ENCODE results near the gene PSMC5. TPM values are rescaled to one million over a fixed set of nuclear protein-coding genes. Genes with fewer than 3 reads are reported as not detected.

The PSMC5 gene
- 61.3 and 66.9 TPM in 2 replicates for total RNA-seq

GRCh38 chr17:63827002-63827800 is at the start of gene PSMC5, which contains the start of gene FTSJ3:
Gene PSMC5, plus strand, starts transcription at chr17:63827431. Its CDS starts 60 bp downstream, at chr17:63827491.
Gene FTSJ3, minus strand, starts transcription at chr17:63827663. Its CDS starts 761 bp downstream, at chr17:63826902.

GRCh38 chr17:63842540-63843386 is 15.5 kb downstream of the PSMC5 start, which contains the start of gene SMARCD2:
Gene SMARCD2, minus strand, starts transcription at chr17:63842685. Its CDS starts 11 bp downstream, at chr17:63842674.

GRCh38 chr17:63873577-63873976 is 46.3 kb downstream of the PSMC5 start, which contains the start of gene CSH2:
Gene CSH2, minus strand, starts transcription at chr17:63873677. Its CDS starts 63 bp downstream, at chr17:63873614.

Other genes starting within 250 kb of the PSMC5 start
- 28.8 and 32.6 TPM in 2 replicates for gene TACO1, start 226.5 kb upstream of the PSMC5 start, total RNA-seq
- gene MAP3K3, start 205.0 kb upstream of the PSMC5 start, total RNA-seq: 23.7 and 27.4 TPM in 2 replicates
- 5.5 and 8.0 TPM in 2 replicates for gene LIMD2, start 127.3 kb upstream of the PSMC5 start, total RNA-seq
- gene STRADA, start 85.6 kb upstream of the PSMC5 start, total RNA-seq: 22.5 and 32.9 TPM in 2 replicates
- gene CCDC47, start 53.8 kb upstream of the PSMC5 start, total RNA-seq: 25.5 and 31.1 TPM in 2 replicates
- gene DDX42, start 53.3 kb upstream of the PSMC5 start, total RNA-seq: 35.5 and 39.2 TPM in 2 replicates
- 43.4 and 70.3 TPM in 2 replicates for gene FTSJ3, start 232 bp downstream of the PSMC5 start, total RNA-seq
- 112 and 129 TPM in 2 replicates for gene SMARCD2, start 15.3 kb downstream of the PSMC5 start, total RNA-seq
- gene CSH2, start 46.2 kb downstream of the PSMC5 start, total RNA-seq: not detected in 2 replicates
- not detected in 2 replicates for gene GH2, start 54.5 kb downstream of the PSMC5 start, total RNA-seq
- not detected in 2 replicates for gene CSH1, start 69.1 kb downstream of the PSMC5 start, total RNA-seq
- gene CSHL1, start 83.8 kb downstream of the PSMC5 start, total RNA-seq: not detected in 2 replicates
- not detected in 2 replicates for gene GH1, start 91.4 kb downstream of the PSMC5 start, total RNA-seq
- gene CD79B, start 104.9 kb downstream of the PSMC5 start, total RNA-seq: not detected in 2 replicates
- 6.4 TPM in 1 of 2 replicates, not detected in the other for gene SCN4A, start 145.5 kb downstream of the PSMC5 start, total RNA-seq
- gene PRR29, start 170.9 kb downstream of the PSMC5 start, total RNA-seq: under 0.01 TPM in 1 of 2 replicates, not detected in the other
- 0.18 TPM in 1 of 2 replicates, not detected in the other for gene ICAM2, start 193.2 kb downstream of the PSMC5 start, total RNA-seq

Data from myometrial cell (primary cell).